Uterus (tissue), 4 donors: Measurements from ENCODE around the gene WDR77. TPM values are rescaled to one million over a fixed set of nuclear protein-coding genes. Genes with fewer than 3 reads are reported as not detected.

Experiments used
- DNase-seq, 2 donors: peaks; one replicate each; pipeline ENCODE4 v3.0.0-alpha.2; 2019 to 2020
- H3K27ac ChIP-seq, 2 donors: fragments of 200-600 bp; sonication (generic); 1 replicate in 1 of 2; 2 replicates in 1 of 2; pipeline ENCODE4 v1.5.1; 2016 to 2018
- H3K27me3 ChIP-seq, 2 donors: fragments of 200-600 bp; sonication (generic); one replicate each; pipeline ENCODE4 v1.5.1; 2018 to 2019; ENCODE audit warnings: control low read depth in 1 of 2
- H3K36me3 ChIP-seq, 2 donors: fragments of 200-600 bp; sonication (generic); one replicate each; pipeline ENCODE4 v1.5.1; 2019; ENCODE audit warnings: control low read depth in 1 of 2
- H3K4me1 ChIP-seq, 2 donors: fragments of 200-600 bp; sonication (generic); one replicate each; pipeline ENCODE4 v1.5.1; 2018 to 2019; ENCODE audit warnings: control low read depth in 1 of 2
- H3K4me3 ChIP-seq, 2 donors: fragments of 200-600 bp; sonication (generic); 1 replicate in 1 of 2; 2 replicates in 1 of 2; pipeline ENCODE4 v1.5.1; 2018 to 2019; ENCODE audit warnings: mild to moderate bottlenecking in 1 of 2
- H3K9me3 ChIP-seq, 2 donors: fragments of 200-600 bp; sonication (generic); one replicate each; pipeline ENCODE4 v1.5.1; 2019; ENCODE audit warnings: control low read depth in 1 of 2
- CTCF ChIP-seq, 4 experiments: fragments of 200-600 bp in 2 of 4; fragments of 450-650 bp in 2 of 4; sonication (generic) in 2 of 4; IDR thresholded peaks; one replicate each; pipeline ENCODE4 v1.5.1; 2016 to 2019; ENCODE audit warnings: antibody characterized with exemption in 4 of 4, mild to moderate bottlenecking in 2 of 4, moderate library complexity in 1 of 4
- POLR2A ChIP-seq, 2 donors: fragments of 450-650 bp; IDR thresholded peaks; one replicate each; pipeline ENCODE4 v1.6.1; 2016; ENCODE audit warnings: antibody characterized with exemption in 2 of 2, mild to moderate bottlenecking in 1 of 2, moderate library complexity in 1 of 2
- intact Hi-C: fragments of 100-400 bp; cut with DNase I; formaldehyde crosslinking; loops from one replicate; pipeline ENCODE4 v1.15.1; 2023; ENCODE audit warnings: low total_unique reads
- small RNA-seq: library from RNA; depleted of rRNA; stranded (forward); fragments of <200 nt; gene quantifications from one replicate; pipeline ENCODE3, GENCODE V24; 2016
- total RNA-seq, 4 donors: library from RNA; depleted of rRNA in 3 of 4; stranded (reverse); fragments of >200 nt in 3 of 4; gene quantifications; one replicate each; pipeline versions ENCODE4 v1.1.0 to v1.2.4, GENCODE V29; 2014 to 2023
- donor health status: DM: yes; HTN: yes; CAD: no.

WDR77 gene
- total RNA-seq, 4 donors from 2014 or later = 0.59 to 31.0 (median 17.1) TPM

GRCh38 chr1:111402083-111402482, 47.0 kb downstream of the WDR77 start:
- Histone ChIP-seq H3K4me1 (no peaks in the 10 kb centered on the region), H3K9me3 (no peaks in the 10 kb centered on the region), H3K36me3 (no peaks in the 10 kb centered on the region), H3K4me3 (no peak overlapping the region), H3K27ac (no peak overlapping the region), H3K27me3 (no peaks in the 10 kb centered on the region)
- DNase-seq = no peak
- TF ChIP-seq POLR2A (IDR thresholded peaks at IDR 0.05) = no peak
- TF ChIP-seq CTCF (IDR thresholded peaks at IDR 0.05) = no peak
- intact Hi-C loops = no loop called here

GRCh38 chr1:111399792-111400610, 49.1 kb downstream of the WDR77 start:
- no peak overlapping the region for H3K4me3 ChIP-seq
- no peak overlapping the region for H3K27ac ChIP-seq
- no peaks in the 10 kb centered on the region for H3K27me3 ChIP-seq
- no peaks in the 10 kb centered on the region for H3K9me3 ChIP-seq
- TF ChIP-seq CTCF (IDR thresholded peaks at IDR 0.05) (peak; percentile 45 to 66 (median 58)), POLR2A (IDR thresholded peaks at IDR 0.05) (no peak)
- DNase-seq = peak in 1 of 2 donors; percentile 37
- no peaks in the 10 kb centered on the region for H3K4me1 ChIP-seq
- intact Hi-C loops = no loop called here
- no peaks in the 10 kb centered on the region for H3K36me3 ChIP-seq

- Histone ChIP-seq H3K4me1 (no peaks in the 10 kb centered on the region), H3K4me3 (no peak overlapping the region), H3K9me3 (no peaks in the 10 kb centered on the region), H3K27me3 (no peaks in the 10 kb centered on the region), H3K36me3 (no peaks in the 10 kb centered on the region), H3K27ac (no peak overlapping the region)
- TF ChIP-seq POLR2A (IDR thresholded peaks at IDR 0.05) (no peak), CTCF (IDR thresholded peaks at IDR 0.05) (no peak)
- intact Hi-C loops = no loop called here
- DNase-seq = no peak
These were observed 56.6 kb downstream of the WDR77 start for GRCh38 chr1:111392460-111392945.

GRCh38 chr1:111392042-111392441, 57.0 kb downstream of the WDR77 start:
- Histone ChIP-seq H3K27me3 (no peaks in the 10 kb centered on the region), H3K9me3 (no peaks in the 10 kb centered on the region), H3K27ac (no peak overlapping the region), H3K36me3 (no peaks in the 10 kb centered on the region), H3K4me1 (no peaks in the 10 kb centered on the region), H3K4me3 (no peak overlapping the region)
- DNase-seq = no peak
- TF ChIP-seq POLR2A (IDR thresholded peaks at IDR 0.05) = no peak
- TF ChIP-seq CTCF (IDR thresholded peaks at IDR 0.05) = no peak
- intact Hi-C loops = no loop called here

Small RNAs within 50 kb of the gene (small RNA-seq; reads per million reads assigned to genes)
- gene RF00019 (not detected), gene RNU6-792P (not detected)

Other genes starting within 250 kb of the WDR77 start
- gene DENND2D, start 248.6 kb downstream of the WDR77 start, total RNA-seq = 10 to 100 TPM in 1 of 4 donors, 1 to 10 TPM in 3; 2.3 to 25.9 (median 8.0) TPM
- under 1 TPM in 2 of 4 donors, not detected in 2; 0.69 to 0.77 TPM for gene CHI3L2, start 221.5 kb downstream of the WDR77 start, total RNA-seq
- gene CHIA, start 158.4 kb downstream of the WDR77 start, total RNA-seq = under 1 TPM in 1 of 4 donors, not detected in 3; 0.14 TPM
- gene OVGP1, start 21.5 kb downstream of the WDR77 start, total RNA-seq = 10 to 100 TPM in 1 of 4 donors, 1 to 10 TPM in 2, not detected in 1; 1.3 to 12.4 (median 7.3) TPM
- gene ATP5PB, start 208 bp upstream of the WDR77 start, total RNA-seq = 100 to 1,000 TPM; 151 to 184 (median 161) TPM
- 10 to 100 TPM in 2 of 4 donors, 1 to 10 TPM in 2; 1.1 to 16.8 (median 10.3) TPM for gene C1orf162, start 24.7 kb upstream of the WDR77 start, total RNA-seq
- gene ADORA3, start 54.4 kb upstream of the WDR77 start, total RNA-seq = 10 to 100 TPM in 1 of 4 donors, 1 to 10 TPM in 1, under 1 TPM in 2; 0.59 to 13.6 (median 1.7) TPM
- gene TMIGD3, start 54.4 kb upstream of the WDR77 start, total RNA-seq = 1 to 10 TPM in 1 of 4 donors, under 1 TPM in 1, not detected in 2; 0.95 to 7.1 TPM
- 10 to 100 TPM; 47.6 to 94.8 (median 60.2) TPM for gene RAP1A, start 170.5 kb upstream of the WDR77 start, total RNA-seq